Inflammatory macrophage (primary cell): ENCODE data around the gene RPS6KA4.

Experiments used
- DNase-seq, 2 donors: peaks; one replicate each; pipeline ENCODE4 v3.0.0-alpha.2; 2020 to 2022

The RPS6KA4 gene

DNA sequence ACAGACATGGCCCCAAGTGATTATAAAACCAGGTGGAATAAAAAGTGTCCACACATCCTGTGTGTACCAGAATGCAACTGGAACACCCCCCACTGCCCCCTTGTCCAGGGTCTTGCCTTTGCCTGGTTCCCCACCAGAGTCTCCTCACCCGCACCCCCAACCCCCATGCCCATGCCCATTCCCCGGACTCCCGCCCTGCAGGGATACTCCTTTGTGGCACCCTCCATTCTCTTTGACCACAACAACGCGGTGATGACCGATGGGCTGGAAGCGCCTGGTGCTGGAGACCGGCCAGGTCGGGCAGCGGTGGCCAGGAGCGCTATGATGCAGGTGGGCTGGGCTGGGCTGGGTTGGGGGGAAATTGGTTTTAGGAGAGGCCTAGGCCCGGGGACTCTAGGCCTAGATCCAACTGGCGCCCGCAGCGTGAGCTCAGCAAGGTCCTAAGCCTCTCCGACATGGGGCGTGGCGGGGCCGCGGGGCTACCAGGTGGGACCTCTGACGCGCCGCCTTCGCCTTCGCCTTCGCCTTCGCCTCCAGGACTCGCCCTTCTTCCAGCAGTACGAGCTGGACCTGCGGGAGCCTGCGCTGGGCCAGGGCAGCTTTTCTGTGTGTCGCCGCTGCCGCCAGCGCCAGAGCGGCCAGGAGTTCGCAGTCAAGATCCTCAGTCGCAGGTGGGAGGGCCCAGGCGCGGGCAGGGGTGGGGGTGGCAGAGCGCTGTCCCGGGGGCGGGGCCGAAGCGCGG is 9.1 kb downstream of the RPS6KA4 start:
- no peak for DNase-seq

DNA sequence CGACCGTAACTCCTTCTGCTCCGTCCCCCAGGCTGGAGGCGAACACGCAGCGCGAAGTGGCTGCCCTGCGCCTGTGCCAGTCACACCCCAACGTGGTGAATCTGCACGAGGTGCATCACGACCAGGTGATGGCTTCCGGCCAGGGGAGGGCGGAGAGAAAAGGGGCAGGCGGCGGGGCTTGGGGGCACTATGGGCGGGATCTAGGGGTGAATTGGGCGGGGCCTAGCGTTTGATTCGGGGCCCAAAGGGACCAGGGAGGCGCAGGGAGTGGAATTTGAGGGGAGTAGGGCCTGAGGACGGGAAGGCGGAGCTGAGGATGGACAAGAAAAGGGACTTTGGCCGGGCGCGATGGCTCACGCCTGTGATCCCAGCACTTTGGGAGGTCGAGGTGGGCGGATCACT is 9.7 kb downstream of the RPS6KA4 start:
- no peak for DNase-seq

DNA sequence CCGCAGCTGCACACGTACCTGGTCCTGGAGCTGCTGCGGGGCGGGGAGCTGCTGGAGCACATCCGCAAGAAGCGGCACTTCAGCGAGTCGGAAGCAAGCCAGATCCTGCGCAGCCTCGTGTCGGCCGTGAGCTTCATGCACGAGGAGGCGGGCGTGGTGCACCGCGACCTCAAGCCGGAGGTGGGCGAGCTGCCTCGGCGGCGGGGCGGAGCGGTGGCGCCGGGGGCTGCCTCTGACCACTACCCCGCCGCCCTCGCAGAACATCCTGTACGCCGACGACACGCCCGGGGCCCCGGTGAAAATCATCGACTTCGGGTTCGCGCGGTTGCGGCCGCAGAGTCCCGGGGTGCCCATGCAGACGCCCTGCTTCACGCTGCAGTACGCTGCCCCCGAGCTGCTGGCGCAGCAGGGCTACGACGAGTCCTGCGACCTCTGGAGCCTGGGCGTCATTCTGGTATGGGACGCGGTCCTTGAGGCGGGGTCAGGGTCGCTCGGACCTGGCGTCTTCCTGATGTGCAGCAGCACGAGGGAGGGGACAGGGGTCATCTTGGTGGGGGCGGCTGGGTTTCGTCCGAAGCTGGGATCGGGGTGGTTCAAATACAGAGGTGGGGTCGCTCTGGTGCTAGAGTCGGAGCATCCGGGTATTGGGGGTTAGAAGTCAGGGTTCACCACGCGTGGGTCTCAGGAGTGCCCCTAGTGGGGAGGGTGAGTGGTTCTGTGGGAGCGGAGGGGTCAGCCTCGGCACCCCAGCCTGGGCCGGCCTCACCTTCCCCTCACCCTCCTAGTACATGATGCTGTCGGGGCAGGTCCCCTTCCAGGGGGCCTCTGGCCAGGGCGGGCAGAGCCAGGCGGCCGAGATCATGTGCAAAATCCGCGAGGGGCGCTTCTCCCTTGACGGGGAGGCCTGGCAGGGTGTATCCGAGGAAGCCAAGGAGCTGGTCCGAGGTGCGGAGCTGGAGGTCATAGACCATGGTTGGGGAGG is 10.8 kb downstream of the RPS6KA4 start:
- no peak for DNase-seq

DNA sequence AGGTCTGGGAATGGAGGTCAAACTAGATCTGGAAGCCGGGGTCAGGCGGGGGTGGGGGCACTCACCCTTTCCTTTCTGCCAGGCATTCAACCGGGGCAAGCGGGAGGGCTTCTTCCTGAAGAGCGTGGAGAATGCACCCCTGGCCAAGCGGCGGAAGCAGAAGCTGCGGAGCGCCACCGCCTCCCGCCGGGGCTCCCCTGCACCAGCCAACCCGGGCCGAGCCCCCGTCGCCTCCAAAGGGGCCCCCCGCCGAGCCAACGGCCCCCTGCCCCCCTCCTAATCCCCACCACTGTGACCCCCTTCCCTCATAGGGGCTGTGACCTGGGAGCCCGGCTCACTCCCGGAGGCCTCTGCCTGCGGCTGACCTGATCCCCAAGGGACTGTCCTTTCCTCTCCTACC is 12.2 kb downstream of the RPS6KA4 start:
- DNase-seq = no peak

DNA sequence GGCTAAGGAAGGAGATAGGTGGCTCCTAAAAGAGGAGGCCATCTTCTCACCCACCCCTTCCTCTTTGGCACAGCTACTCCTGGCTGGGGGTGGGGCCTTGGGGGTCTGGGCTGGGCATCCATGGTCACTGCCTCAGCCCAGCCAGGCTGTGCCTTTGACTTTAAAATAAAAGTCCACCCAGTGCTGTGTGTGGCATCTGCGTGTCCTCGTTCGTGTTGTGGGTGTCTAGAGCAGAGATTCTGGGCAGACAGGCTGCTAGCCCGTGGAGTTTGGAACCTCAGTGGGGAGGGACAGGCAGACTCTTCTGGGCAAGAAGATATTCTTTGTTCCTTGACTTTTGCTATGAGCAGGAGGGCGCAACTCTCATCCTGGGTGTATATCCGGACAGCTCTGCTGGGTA is 13.1 kb downstream of the RPS6KA4 start:
- no peak for DNase-seq

DNA sequence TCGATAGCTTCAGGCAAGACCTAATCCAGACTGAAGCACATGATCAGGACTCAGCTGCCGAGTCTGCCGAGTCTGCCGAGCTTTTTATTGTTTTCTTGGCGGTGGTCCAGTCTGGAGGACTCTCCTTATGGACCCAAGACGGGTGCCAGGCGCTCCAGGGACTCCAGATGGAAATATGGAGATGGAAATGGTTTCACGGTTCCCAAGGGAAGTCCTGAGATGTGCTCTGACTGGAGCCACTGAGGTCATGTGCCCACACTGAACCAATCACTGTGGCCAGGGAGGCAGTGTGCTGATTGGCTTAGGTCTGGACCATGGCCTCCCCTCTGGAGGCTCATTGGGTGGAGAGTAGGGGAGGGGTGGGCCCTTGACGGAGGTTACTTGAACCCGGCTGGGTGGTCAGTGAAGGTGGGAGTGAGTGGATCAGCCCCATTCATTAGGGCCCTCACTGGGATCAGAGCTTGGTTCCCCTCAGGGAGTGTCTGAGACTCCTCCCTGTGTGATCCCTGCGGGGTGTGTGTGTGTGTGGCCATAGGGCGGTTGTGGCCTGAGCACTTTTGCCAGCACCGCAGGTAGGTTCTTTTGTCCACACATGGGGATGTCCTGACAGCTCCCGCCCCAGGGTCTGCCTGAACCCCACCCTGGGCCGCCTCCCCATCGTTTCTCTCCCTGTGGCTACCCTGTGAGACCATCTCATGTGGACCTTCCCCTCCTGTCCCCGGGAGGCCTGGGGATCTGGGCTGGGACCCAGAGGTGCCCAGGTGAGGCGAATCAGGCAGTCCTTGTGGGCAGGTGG is 14.0 kb downstream of the RPS6KA4 start:
- DNase-seq = no peak

DNA sequence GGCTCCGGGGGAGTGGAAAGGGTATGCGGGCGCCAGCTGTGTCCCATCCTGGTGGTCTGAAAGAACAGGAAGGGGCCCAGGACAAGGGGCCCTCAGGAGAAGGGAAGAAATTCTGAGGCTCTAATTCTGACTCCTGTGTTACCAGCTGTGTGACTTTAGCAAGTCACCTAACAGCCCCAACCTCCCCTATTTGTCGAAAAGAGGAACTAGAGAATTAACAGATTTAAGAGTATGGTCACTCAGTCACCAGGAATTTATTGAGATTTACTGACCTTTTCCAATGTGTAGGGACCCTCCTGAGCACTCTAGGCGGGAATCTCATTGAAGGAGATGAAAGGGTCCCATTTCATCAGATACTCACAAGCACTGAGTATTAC is 14.6 kb downstream of the RPS6KA4 start:
- DNase-seq = peak in 1 of 2 donors; percentile 11

DNA sequence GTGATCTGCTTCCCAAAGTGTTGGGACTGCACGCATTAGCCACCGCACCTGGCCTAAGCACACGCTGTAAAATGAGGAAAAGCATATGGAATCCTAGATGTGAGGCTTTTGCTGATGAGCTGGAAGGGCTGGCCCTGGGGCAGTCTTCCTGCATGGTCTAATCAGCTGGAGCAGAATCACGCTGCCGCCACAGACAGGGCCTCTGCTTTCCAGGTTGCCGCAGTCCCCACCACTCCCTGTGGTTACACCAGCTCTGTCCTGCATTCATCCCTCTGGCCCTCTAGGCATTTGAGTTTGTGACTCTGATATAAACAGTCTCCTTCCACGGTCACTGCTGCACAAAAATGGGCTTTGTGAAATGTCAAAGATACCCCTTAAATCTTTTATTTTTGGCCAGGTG is 17.1 kb downstream of the RPS6KA4 start:
- DNase-seq = no peak

DNA sequence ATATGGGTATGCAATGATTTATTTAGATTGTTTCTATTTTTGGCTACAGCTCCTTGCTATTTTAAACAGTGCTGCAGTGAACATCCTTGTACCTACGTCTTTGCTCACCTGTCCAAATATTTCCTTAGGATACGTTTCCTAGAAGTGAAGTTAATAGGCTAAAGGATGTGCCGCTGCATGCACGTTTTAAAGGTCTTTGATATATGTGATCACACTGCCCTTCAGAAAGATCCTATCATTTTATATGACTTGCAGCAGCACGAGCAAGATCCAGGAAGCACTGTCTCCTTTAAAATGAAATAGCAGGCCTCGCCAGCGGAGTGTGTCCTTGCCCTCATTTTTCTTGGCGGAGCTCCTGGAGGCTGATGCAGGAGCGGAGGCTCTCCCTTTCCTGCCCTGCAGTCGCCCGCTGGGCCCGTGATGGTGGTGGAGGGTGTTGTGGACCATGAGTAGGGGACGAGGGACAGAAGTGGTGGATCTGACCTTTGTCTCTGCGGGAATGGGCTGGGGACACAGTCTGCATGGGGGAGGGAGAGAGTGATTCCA is 19.4 kb downstream of the RPS6KA4 start:
- DNase-seq = no peak

DNA sequence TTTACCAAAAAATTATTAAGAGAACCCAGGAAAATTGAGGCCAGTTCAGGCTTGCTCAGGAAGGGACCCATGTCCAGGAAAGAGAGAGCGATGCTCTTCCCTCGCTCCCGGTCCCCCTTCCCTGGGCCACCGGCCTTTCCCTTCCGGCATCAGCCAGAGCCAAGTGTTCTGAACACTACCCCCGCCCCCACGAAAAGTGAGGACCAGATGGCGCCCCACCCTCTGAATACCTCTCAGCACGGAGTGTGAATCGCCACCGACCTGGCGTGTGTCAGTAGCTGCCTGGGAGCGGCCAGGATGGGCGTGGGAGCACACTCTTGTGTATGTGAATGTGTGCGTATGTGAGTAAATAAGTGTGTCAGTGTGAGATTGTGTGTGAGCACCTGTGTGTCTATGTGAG is 20.2 kb downstream of the RPS6KA4 start:
- DNase-seq = no peak

DNA sequence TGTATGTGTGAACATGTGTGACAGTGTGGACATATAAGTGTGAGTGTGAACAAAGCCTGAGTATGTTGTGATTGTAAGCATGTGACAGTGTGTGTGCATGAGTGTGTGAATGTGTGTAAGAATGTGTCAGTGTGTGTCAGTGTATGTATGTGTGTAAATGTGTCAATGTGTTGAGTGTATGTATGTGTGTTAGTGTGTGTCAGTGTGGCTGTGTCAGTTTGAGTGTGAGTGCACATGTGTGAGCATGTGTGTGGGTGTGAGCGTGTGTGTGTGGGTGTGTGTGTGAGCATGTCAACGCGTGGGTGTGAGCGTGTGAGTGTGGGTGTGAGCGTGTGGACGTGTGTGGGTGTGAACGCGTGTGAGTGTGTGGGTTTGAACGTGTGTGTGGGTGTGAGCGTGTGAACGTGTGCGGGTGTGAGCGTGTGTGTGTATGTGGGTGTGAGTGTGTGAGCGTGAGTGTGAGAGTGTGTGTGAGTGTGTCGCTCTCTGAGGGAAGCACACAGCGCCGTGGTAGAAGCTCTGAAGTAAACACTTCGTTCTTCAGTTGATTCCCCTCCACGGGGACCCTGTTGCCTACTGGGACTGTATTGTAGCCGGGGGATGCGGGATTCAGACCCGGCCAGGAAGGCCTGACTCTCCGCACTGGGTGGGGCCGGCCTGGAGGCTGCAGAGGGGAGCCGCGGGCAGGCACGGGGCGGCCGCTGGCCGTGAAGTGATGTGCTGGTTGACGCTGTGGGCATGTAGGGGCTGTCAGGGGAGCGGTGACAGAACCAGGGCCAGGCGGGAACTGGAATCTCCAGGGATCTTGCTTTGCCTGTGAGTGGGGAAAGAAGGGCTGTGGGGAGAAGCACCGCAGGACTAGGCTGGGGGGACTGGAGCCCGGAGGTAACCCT is 21.1 kb downstream of the RPS6KA4 start:
- no peak for DNase-seq

DNA sequence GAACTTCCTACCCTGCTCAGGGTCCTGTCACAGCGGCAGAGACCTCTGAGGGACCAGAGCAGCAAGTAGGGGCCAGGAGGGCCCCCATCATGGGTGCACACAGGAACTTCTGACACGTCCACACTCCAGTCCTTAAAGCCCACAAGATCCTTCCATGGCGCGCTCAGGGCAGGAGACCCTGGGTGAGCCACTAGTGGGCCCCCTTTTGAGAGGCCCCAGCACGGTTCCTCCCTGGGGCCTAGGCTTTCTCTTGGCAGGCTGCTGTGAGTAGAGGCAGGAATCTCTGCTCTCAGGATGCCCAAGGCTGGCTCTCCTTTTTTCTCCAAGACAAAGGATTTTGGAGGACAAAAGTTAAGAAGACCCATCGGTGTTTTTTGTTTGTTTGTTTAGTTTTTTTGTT is 22.4 kb downstream of the RPS6KA4 start:
- DNase-seq = no peak

DNA sequence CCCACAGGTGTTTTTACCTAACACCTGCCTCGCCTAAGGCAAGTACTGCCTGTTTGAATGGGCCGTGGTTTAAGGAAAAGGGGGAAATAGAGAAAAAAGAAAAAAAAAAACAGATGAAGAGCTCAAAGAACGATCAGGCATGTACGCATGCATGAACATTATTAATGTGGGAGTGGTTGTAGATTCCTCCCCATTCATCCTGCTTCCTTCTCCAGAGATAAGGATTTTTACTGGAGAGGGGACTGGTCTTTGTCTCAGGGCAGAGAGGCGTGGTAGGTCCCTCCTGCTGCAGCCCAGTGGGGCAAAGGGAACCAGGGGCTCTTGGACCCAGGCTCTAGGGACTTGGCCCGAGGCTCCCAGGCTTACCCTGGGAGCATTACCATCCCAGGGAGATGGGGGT is 23.1 kb downstream of the RPS6KA4 start:
- DNase-seq = no peak

DNA sequence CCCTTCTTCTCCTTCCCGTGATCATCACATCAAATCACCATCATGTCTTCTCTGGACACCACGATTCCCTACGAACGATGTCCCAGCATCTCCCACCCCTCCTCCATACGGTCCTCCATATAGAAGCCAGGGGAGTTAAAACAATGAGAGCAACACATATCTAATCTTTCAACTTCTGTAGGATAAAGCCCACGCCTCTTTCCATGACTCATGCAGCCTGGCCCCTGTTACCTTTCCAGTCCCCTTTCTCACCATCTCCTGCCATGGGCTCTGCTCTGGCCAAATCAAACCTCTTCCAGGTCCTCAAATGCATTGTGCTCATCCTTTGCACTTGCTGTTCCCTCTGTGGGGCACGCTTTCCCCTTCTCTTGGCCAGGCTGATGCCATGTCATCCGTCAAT is 23.6 kb downstream of the RPS6KA4 start:
- DNase-seq = no peak

DNA sequence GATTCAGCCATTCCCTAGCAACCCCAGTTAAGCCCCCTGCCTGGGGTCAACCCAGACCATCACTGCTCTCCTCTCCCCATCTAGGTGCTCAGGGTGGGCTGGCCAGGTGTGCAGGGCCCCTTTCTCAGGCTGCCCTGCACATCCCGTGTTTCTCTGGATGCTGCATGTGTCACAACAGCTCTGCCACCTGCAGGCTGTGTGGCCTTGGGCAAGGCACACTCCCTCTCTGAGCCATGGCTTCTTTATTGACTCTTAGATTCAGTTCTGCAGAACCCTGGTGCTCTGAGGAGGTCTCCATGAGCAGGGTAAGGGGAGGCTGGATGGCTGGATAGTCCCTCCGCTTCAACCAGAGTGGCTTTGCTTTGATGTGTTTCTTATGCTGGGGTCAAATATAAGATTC is 24.6 kb downstream of the RPS6KA4 start:
- no peak for DNase-seq

DNA sequence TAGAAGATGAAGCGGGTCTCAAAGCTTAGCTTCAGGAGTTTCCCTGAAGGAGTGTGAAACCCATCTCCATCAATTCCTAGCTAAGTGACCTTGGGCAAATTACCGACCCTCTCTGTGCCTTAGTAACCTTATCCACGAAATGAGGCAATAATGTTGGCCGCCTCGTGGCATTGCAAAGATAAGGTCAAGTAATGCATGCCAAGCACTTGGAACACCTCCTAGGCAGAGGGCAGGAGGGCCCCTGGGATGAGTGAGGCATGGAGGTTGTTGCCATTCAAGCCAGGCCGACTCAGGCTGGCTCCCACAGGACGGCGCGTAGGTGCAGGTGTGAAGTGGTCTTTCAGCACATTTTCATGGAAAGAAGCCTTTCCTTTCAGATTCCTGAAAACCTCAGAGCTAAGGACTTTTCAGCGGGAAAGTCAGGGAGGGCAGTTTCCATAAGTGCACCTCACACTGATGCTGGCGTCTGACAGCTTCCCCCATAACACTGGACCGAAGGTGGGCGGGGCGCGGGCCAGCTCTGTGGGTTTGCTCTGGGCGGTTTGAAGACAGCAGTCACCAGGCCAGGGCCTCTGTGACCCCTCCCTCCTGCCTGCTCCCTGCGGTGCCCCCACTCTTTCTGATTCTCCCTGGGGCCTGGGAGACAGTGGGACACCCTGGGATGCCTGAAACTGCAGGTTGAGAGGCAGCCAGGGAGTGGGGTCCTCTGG is 25.2 kb downstream of the RPS6KA4 start:
- no peak for DNase-seq

DNA sequence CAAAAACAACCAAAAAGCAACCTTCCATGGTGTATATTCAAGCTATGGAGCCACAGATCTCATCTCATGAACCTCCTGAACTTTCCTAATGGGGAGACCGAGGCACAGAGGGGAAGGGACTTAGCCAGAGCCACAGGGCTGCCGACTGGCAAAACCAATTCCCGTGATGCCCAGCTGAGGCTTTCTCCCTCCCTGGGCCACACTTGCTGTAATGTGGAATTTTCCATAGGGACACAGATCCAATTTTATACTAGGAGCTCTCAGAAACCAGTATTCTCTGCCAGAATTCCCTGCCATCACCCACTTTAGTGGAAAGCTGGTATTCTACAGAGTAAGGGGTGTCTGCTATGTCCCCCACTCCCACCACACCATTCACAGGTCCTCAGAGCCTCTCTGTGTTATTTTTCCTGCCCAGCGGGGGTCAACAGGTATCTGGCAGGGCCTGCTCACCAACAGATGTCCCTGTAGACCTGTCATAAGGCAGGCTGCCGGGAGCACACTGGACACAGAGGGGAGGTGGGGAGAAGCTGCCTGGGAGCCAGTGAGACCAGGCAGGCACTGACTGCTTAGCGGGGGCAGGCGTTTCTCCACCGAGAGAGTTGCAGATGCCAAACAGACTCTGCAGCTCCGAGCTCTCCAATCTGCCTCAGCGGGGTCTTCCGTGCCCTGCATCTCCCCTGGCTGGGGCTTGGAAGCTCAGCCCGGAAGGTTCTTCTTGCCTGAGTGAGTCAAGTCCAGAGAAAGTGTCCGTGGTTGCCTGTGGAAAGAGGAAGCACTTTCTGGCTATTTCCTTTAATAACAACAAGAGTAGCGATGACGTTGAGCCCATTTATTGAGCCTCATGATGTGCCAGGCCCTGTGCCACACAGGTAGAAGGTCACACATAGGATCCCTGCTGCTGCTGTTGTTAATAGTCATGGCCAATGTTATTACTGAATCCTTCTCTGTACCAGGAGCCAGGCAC is 26.3 kb downstream of the RPS6KA4 start:
- peak; percentile 73 to 76 for DNase-seq

DNA sequence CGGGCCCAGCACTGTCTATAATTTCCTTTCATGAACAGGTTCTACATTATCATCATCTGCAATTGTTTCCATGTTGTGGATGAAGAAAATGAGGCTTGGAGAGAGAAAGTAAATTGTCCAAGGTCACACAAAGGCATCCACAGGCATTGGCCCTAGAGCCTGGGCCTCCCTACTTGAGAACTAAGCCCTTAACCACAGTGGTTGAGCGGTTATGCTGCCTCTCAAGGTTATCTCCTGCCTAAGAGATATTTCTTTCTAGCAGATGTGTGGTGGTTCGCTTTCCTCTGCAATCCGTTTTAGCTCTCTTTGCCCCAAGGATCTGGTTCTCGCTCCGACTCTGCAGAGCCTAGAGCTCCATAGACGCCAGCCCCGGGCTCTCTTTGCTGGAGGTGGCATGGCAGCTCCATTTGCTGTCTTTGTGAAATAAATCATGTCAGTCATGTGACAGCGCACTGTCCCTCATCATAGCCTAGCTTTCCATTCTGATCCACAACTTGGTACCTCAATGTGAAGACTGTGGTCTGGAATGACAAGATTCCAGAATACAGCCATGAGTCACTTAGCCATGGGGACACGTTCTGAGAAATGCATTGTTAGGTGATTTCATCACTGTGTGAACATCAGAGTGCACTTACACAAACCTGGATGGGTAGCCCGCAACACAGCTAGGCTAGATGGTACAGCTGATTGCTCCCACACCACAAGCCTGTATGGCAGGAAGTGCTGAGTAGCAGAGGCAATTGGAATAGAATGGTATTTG is 27.2 kb downstream of the RPS6KA4 start:
- peak; percentile 17 to 30 for DNase-seq

DNA sequence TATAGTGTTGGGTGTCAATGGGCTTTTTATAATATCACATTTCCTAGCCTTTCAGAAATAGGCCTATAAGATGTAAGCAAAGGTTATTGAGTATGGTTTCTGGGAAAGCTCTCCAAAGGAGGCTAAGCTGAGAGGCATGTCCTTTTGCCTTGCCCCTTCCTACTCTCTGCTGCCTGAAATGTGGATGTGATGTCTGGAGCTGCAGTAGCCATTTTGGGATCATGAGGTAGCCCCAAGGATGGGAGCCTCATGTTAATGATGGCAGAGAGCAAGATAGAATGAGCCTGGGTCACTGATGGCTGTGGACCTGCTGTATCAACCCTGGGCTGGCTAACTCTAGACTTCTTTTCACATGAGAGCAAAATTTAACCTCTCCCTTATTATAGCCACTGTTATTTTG is 29.0 kb downstream of the RPS6KA4 start:
- no peak for DNase-seq
